ENCODE measurements around the gene OSGEP.

- TF ChIP-seq CTCF (IDR thresholded peaks at IDR 0.05; ENCODE audit: low read depth, low read length) (no peak), POLR2A (IDR thresholded peaks at IDR 0.05; ENCODE audit: extremely low read depth, insufficient read length) (no peak), MYC (IDR thresholded peaks at IDR 0.05; ENCODE audit: low read depth, low read length) (no peak), MAX (IDR thresholded peaks at IDR 0.05; ENCODE audit: low read depth, low read length) (no peak)
Measured at GRCh38 chr14:20403521-20403920, 51.1 kb downstream of the OSGEP start.

All from NB4 (cell line).